Aorta (tissue), 5 donors: ENCODE data around the gene FGR. TPM values are rescaled to one million over a fixed set of nuclear protein-coding genes. Genes with fewer than 3 reads are reported as not detected.
A peak's percentile ranks its signal among the peaks of the same experiment; 100 is the strongest.

ENCODE experiments used
- ATAC-seq: fragments of 200-7000 bp; cut with Tn5 transposase; one replicate; pipeline ENCODE4 v1.9.1; 2022; ENCODE audit warnings: moderate library complexity; ENCODE audit not compliant: low FRiP score
- DNase-seq, 2 donors: peaks; one replicate each; pipeline ENCODE4 v3.0.0-alpha.2; 2020
- H3K27ac ChIP-seq, 2 donors: one replicate each; pipeline ENCODE4 v1.5.1; 2013; ENCODE audit warnings: low read length in 2 of 2, mild to moderate bottlenecking in 2 of 2, moderate library complexity in 2 of 2, control low read depth in 1 of 2, inconsistent platforms in 1 of 2, low read depth in 1 of 2
- H3K27me3 ChIP-seq, 2 donors: one replicate each; pipeline ENCODE4 v1.6.1; 2013; ENCODE audit warnings: control low read depth in 1 of 2, low read length in 1 of 2, mild to moderate bottlenecking in 1 of 2, moderate library complexity in 1 of 2; ENCODE audit not compliant: insufficient read depth in 2 of 2, control insufficient read depth in 1 of 2
- H3K36me3 ChIP-seq, 2 donors: one replicate each; pipeline ENCODE4 v1.6.1; 2013; ENCODE audit warnings: control low read depth in 1 of 2, low read length in 1 of 2, mild to moderate bottlenecking in 1 of 2; ENCODE audit not compliant: insufficient read depth in 2 of 2, control insufficient read depth in 1 of 2
- H3K4me1 ChIP-seq, 2 donors: one replicate each; pipeline ENCODE4 v1.6.1; 2013; ENCODE audit warnings: low read length in 2 of 2, control low read depth in 1 of 2, mild to moderate bottlenecking in 1 of 2, moderate library complexity in 1 of 2; ENCODE audit not compliant: insufficient read depth in 2 of 2, control insufficient read depth in 1 of 2
- H3K4me3 ChIP-seq, 2 donors: one replicate each; pipeline ENCODE4 v1.5.1; 2013; ENCODE audit warnings: low read length in 2 of 2, control low read depth in 1 of 2, mild to moderate bottlenecking in 1 of 2
- H3K9me3 ChIP-seq: one replicate; pipeline ENCODE4 v1.6.1; 2013; ENCODE audit warnings: mild to moderate bottlenecking, low read length; ENCODE audit not compliant: control insufficient read depth
- WGBS, 2 donors: extraction: QIAGEN DNeasy Blood & Tissue Kit; methylation state at CpG; one replicate each; pipeline ENCODE4 v1.1.7; 2013; 5-methylcytosine and 5-hydroxymethylcytosine counted together
- intact Hi-C, 2 donors: fragments of 100-400 bp; cut with DNase I; formaldehyde crosslinking; loops; one replicate each; pipeline versions ENCODE4 v1.14.2 to v1.15.0; 2022
- polyA plus RNA-seq, 2 donors: library from polyadenylated mRNA; stranded (reverse); fragments of 200-250 nt; gene quantifications; one replicate each; pipeline ENCODE4 v1.2.3, GENCODE V29; 2013
- total RNA-seq, 2 donors: library from RNA; stranded (reverse); fragmentation: NEBNext Ultra II Directional; extraction: Animal tissue kit (Norgen Biotek cat#: 25700); gene quantifications; one replicate each; pipeline ENCODE4 v1.2.1, GENCODE V29; 2021
- donor health status: healthy with polysubstance abuse.
- donor health status: Bipolar disorder and iron deficiency.
- donor health status: DM: no; HTN: no; CAD: no.
- donor health status: DM: no; HTN: no; CAD: no.
- donor health status: DM: yes; HTN: yes; CAD: no.

Gene FGR
- total and polyA plus RNA-seq, 4 donors: 2.8 to 21.7 (median 12.1) TPM

GRCh38 chr1:27671964-27672749, 37.2 kb upstream of the FGR start, which contains the start of gene IFI6:
Gene IFI6, minus strand, starts transcription at chr1:27672192. Its CDS starts 2,878 bp downstream, at chr1:27669314.
- Histone ChIP-seq H3K4me1 (peaks cover 0 to 4% of the 10 kb centered on the region in 2 donors), H3K27ac (peak within 1 kb of the TSS; percentile 69 to 96), H3K4me3 (peak within 1 kb of the TSS; percentile 32 to 72), H3K9me3 (no peaks in the 10 kb centered on the region), H3K36me3 (no peaks in the 10 kb centered on the region), H3K27me3 (no peaks in the 10 kb centered on the region)
- WGBS, 2 donors: 0% methylated on average over 10 of the region's 10 CpGs
- intact Hi-C loops: loop anchor here (2.0 to 5.0 kb wide), 3 partner anchors 55 to 101 kb away; partner anchors contain the start of gene STX12 (in 2 of the 2)
- DNase-seq (peak; percentile 92 to 93), ATAC-seq (peak; percentile 98)

GRCh38 chr1:27669876-27670275, 34.9 kb upstream of the FGR start:
- no peak overlapping the region for H3K4me3 ChIP-seq

GRCh38 chr1:27668808-27669723, 34.1 kb upstream of the FGR start:
- intact Hi-C loops: loop anchor here in 1 of 2 donors (10.0 kb wide), 1 partner anchor 274 kb away; the partner anchor contains the start of gene GPR3
- Histone ChIP-seq H3K4me3 (no peak overlapping the region), H3K36me3 (no peaks in the 10 kb centered on the region), H3K4me1 (peaks cover 0 to 4% of the 10 kb centered on the region in 2 donors), H3K27ac (no peak overlapping the region), H3K27me3 (no peaks in the 10 kb centered on the region), H3K9me3 (no peaks in the 10 kb centered on the region)
- WGBS, 2 donors: 12 to 13% methylated on average over 36 of the region's 36 CpGs
- ATAC-seq (peak; percentile 51), DNase-seq (peak; percentile 85 to 95)

More at GRCh38 chr1:27669876-27670275, 34.9 kb upstream of the FGR start:
- Histone ChIP-seq H3K27ac (no peak overlapping the region), H3K4me1 (peaks cover 0 to 4% of the 10 kb centered on the region in 2 donors), H3K36me3 (no peaks in the 10 kb centered on the region), H3K9me3 (no peaks in the 10 kb centered on the region), H3K27me3 (no peaks in the 10 kb centered on the region)
- intact Hi-C loops: loop anchor here in 1 of 2 donors (5.0 to 10.0 kb wide), 2 partner anchors 102 to 275 kb away; partner anchors contain the start of genes GPR3 and STX12
- ATAC-seq (no peak), DNase-seq (no peak)
- WGBS, 2 donors: 54 to 55% methylated on average over 4 of the region's 4 CpGs

GRCh38 chr1:27668121-27668807, 33.3 kb upstream of the FGR start:
- intact Hi-C loops: loop anchor here in 1 of 2 donors (10.0 kb wide), 1 partner anchor 273 kb away; the partner anchor contains the start of gene GPR3
- no peaks in the 10 kb centered on the region for H3K36me3 ChIP-seq
- 81 to 85% methylated on average over 33 to 42 of the region's 42 CpGs for whole genome bisulfite sequencing, 2 donors
- H3K27me3 ChIP-seq: no peaks in the 10 kb centered on the region
- H3K9me3 ChIP-seq: no peaks in the 10 kb centered on the region
- no peak overlapping the region for H3K4me3 ChIP-seq
- no peak for ATAC-seq
- peak in 1 of 2 donors; percentile 75 for DNase-seq
- no peak overlapping the region for H3K27ac ChIP-seq
- H3K4me1 ChIP-seq: peaks cover 0 to 4% of the 10 kb centered on the region in 2 donors

- Histone ChIP-seq H3K36me3 (no peaks in the 10 kb centered on the region), H3K4me1 (peaks cover 0 to 4% of the 10 kb centered on the region in 2 donors), H3K9me3 (no peaks in the 10 kb centered on the region), H3K27ac (no peak overlapping the region), H3K4me3 (no peak overlapping the region), H3K27me3 (no peaks in the 10 kb centered on the region)
- 76 to 85% methylated on average over 5 to 6 of the region's 6 CpGs for WGBS, 2 donors
- peak in 1 of 2 donors; percentile 64 for DNase-seq
- intact Hi-C loops: loop anchor here in 1 of 2 donors (10.0 kb wide), 1 partner anchor 272 kb away; the partner anchor contains the start of gene GPR3
- no peak for ATAC-seq
These were observed 31.8 kb upstream of the FGR start for GRCh38 chr1:27666791-27667254.

GRCh38 chr1:27666294-27666693, 31.3 kb upstream of the FGR start:
- H3K9me3 ChIP-seq: no peaks in the 10 kb centered on the region
- no peak for ATAC-seq
- no peak overlapping the region for H3K4me3 ChIP-seq
- no peaks in the 10 kb centered on the region for H3K27me3 ChIP-seq
- no peak overlapping the region for H3K27ac ChIP-seq
- intact Hi-C loops: loop anchor here in 1 of 2 donors (10.0 kb wide), 1 partner anchor 271 kb away; the partner anchor contains the start of gene GPR3
- H3K36me3 ChIP-seq: no peaks in the 10 kb centered on the region
- WGBS, 2 donors: 87 to 91% methylated on average over 4 of the region's 4 CpGs
- peaks cover 0 to 4% of the 10 kb centered on the region in 2 donors for H3K4me1 ChIP-seq
- DNase-seq: peak in 1 of 2 donors; percentile 67

- intact Hi-C loops: loop anchor here in 1 of 2 donors (10.0 kb wide), 1 partner anchor 270 kb away; the partner anchor contains the start of gene GPR3
- H3K4me1 ChIP-seq: peaks cover 0 to 4% of the 10 kb centered on the region in 2 donors
- H3K4me3 ChIP-seq: no peak overlapping the region
These were observed 30.1 kb upstream of the FGR start for GRCh38 chr1:27665016-27665651.

More at GRCh38 chr1:27665016-27665651, 30.1 kb upstream of the FGR start:
- Histone ChIP-seq H3K27ac (no peak overlapping the region), H3K9me3 (no peaks in the 10 kb centered on the region), H3K27me3 (no peaks in the 10 kb centered on the region), H3K36me3 (no peaks in the 10 kb centered on the region)
- WGBS, 2 donors: 94 to 96% methylated on average over 9 of the region's 9 CpGs
- no peak for DNase-seq
- ATAC-seq: no peak
